Heart right ventricle (tissue), 16 donors: ENCODE results near the gene KCNJ10. TPM values are rescaled to one million over a fixed set of nuclear protein-coding genes. Genes with fewer than 3 reads are reported as not detected.

Experiments used
- ATAC-seq, 8 donors: fragments of 200-7000 bp; cut with Tn5 transposase; one replicate each; pipeline ENCODE4 v1.9.1; 2020; ENCODE audit warnings: mild to moderate bottlenecking in 8 of 8, moderate library complexity in 8 of 8, moderate number of reproducible peaks in 1 of 8
- DNase-seq, 2 donors: peaks; one replicate each; pipeline ENCODE4 v3.0.0-alpha.2; 2020
- H3K27ac ChIP-seq, 10 donors: fragments of 200-600 bp; sonication (generic) in 2 of 10; one replicate each; pipeline versions ENCODE4 v1.5.0 to v1.8.0; 2020 to 2022; ENCODE audit warnings: mild to moderate bottlenecking in 3 of 10
- H3K27me3 ChIP-seq, 7 donors: fragments of 200-600 bp; one replicate each; pipeline ENCODE4 v1.8.0; 2021 to 2022; ENCODE audit warnings: mild to moderate bottlenecking in 2 of 7
- H3K36me3 ChIP-seq, 9 donors: fragments of 200-600 bp; sonication (generic) in 1 of 9; one replicate each; pipeline versions ENCODE4 v1.5.0 to v1.8.0; 2020 to 2022; ENCODE audit warnings: mild to moderate bottlenecking in 2 of 9
- H3K4me1 ChIP-seq, 9 donors: fragments of 200-600 bp; sonication (generic) in 1 of 9; one replicate each; pipeline versions ENCODE4 v1.5.0 to v1.8.0; 2020 to 2022; ENCODE audit warnings: mild to moderate bottlenecking in 4 of 9
- H3K4me3 ChIP-seq, 10 donors: fragments of 200-600 bp; sonication (generic) in 2 of 10; one replicate each; pipeline versions ENCODE4 v1.5.0 to v1.8.0; 2020 to 2022; ENCODE audit warnings: mild to moderate bottlenecking in 7 of 10, moderate library complexity in 2 of 10
- H3K9me3 ChIP-seq, 11 donors: fragments of 200-600 bp in 10 of 11; sonication (generic) in 2 of 11; one replicate each; pipeline versions ENCODE4 v1.5.0 to v1.8.0; 2013 to 2022; ENCODE audit warnings: mild to moderate bottlenecking in 2 of 11, control low read depth in 1 of 11, moderate library complexity in 1 of 11
- WGBS, 2 donors: extraction: QIAGEN DNeasy Blood & Tissue Kit; methylation state at CpG; one replicate each; pipeline ENCODE4 v1.1.7; 2013; ENCODE audit warnings: inconsistent platforms in 1 of 2; 5-methylcytosine and 5-hydroxymethylcytosine counted together
- intact Hi-C, 10 donors: fragments of 100-400 bp; cut with DNase I; formaldehyde crosslinking; loops; one replicate each; pipeline versions ENCODE4 v1.11.1 to v1.14.2; 2022
- polyA plus RNA-seq, 2 donors: library from polyadenylated mRNA; stranded (reverse); fragments of 200-250 nt; gene quantifications; one replicate each; pipeline ENCODE4 v1.2.3, GENCODE V29; 2013
- total RNA-seq, 10 donors: library from RNA; stranded (reverse); fragmentation: NEBNext Ultra II Directional in 3 of 10; extraction: Animal tissue kit (Norgen Biotek cat#: 25700) in 3 of 10; gene quantifications; one replicate each; pipeline versions ENCODE4 v1.2.1 to v1.2.4, GENCODE V29; 2021 to 2023
- TF ChIP-seq, protein P1 (sequence below), 9 donors: fragments of 200-600 bp; sonication (generic) in 2 of 9; IDR thresholded peaks; one replicate each; pipeline versions ENCODE4 v1.5.0 to v1.8.0; 2021 to 2022; ENCODE audit warnings: antibody characterized with exemption in 9 of 9, mild to moderate bottlenecking in 5 of 9, moderate library complexity in 1 of 9
- donor health status: Arrhythmogenic right ventricular cardiomyopathy.
- donor health status: ischemic (EF 13 %, LVEDD 7.1; RV severe dilation, severe dysfunction).
- donor health status: healthy with polysubstance abuse.
- donor health status: DM: no; HTN: yes; CAD: no.
- donor health status: DM: no; HTN: no; CAD: no.
- donor health status: ischemic (EF 25% LVEDD 6.9; RV normal size, moderate dysfunction).
- donor health status: ischemic (EF 25% LVEDD 5.7; RV mildly dilated, moderate dysfunction).
- donor health status: healthy.
- donor health status: DM: yes; HTN: yes; CAD: no.
- donor health status: Ischemic cardiomyopathy.
- donor health status: ischemic (EF 35%, LVEDD 5.7; RV mildly dilated, moderate dysfunction).
- donor health status: nonischemic (EF 11% LVEDD 7.7; RV severe dilation, severe dysfunction).
- donor health status: DM: yes; HTN: yes; CAD: no.
- donor health status: PGD.
- donor health status: ischemic (EF 29% LVEDD 5.4; RV normal size, mild dysfunction).
- donor health status: nonischemic (EF 23%, LVEDD 6.1; RV moderate dilation, normal function).

The KCNJ10 gene
- total and polyA plus RNA-seq, 12 donors: 0.09 to 1.9 TPM; not detected in 10

GRCh38 chr1:160098852-160099561 lies 29.0 kb upstream of the KCNJ10 start:
- DNase-seq (peak; percentile 98 to 99), ATAC-seq (peak; percentile 89 to 94 (median 92))
- Histone ChIP-seq H3K36me3 (peaks cover 0 to 13% (median 0%) of the 10 kb centered on the region in 9 donors), H3K4me1 (peaks cover 16 to 63% (median 36%) of the 10 kb centered on the region in 9 donors), H3K4me3 (peak overlapping the region in 9 of 10 donors; percentile 70 to 95 (median 81)), H3K27ac (peak overlapping the region; percentile 20 to 97 (median 92)), H3K27me3 (no peaks in the 10 kb centered on the region), H3K9me3 (no peaks in the 10 kb centered on the region)
- TF ChIP-seq, protein P1, sequence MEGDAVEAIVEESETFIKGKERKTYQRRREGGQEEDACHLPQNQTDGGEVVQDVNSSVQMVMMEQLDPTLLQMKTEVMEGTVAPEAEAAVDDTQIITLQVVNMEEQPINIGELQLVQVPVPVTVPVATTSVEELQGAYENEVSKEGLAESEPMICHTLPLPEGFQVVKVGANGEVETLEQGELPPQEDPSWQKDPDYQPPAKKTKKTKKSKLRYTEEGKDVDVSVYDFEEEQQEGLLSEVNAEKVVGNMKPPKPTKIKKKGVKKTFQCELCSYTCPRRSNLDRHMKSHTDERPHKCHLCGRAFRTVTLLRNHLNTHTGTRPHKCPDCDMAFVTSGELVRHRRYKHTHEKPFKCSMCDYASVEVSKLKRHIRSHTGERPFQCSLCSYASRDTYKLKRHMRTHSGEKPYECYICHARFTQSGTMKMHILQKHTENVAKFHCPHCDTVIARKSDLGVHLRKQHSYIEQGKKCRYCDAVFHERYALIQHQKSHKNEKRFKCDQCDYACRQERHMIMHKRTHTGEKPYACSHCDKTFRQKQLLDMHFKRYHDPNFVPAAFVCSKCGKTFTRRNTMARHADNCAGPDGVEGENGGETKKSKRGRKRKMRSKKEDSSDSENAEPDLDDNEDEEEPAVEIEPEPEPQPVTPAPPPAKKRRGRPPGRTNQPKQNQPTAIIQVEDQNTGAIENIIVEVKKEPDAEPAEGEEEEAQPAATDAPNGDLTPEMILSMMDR (IDR thresholded peaks at IDR 0.05): no peak
- WGBS, 2 donors: 2 to 3% methylated on average over 37 to 40 of the region's 40 CpGs
- intact Hi-C loops: loop anchor here in 5 of 10 donors (2.0 to 10.0 kb wide), 5 partner anchors 93 to 276 kb away; partner anchors contain the start of gene CASQ1 (in 1 of the 5)

DNA sequence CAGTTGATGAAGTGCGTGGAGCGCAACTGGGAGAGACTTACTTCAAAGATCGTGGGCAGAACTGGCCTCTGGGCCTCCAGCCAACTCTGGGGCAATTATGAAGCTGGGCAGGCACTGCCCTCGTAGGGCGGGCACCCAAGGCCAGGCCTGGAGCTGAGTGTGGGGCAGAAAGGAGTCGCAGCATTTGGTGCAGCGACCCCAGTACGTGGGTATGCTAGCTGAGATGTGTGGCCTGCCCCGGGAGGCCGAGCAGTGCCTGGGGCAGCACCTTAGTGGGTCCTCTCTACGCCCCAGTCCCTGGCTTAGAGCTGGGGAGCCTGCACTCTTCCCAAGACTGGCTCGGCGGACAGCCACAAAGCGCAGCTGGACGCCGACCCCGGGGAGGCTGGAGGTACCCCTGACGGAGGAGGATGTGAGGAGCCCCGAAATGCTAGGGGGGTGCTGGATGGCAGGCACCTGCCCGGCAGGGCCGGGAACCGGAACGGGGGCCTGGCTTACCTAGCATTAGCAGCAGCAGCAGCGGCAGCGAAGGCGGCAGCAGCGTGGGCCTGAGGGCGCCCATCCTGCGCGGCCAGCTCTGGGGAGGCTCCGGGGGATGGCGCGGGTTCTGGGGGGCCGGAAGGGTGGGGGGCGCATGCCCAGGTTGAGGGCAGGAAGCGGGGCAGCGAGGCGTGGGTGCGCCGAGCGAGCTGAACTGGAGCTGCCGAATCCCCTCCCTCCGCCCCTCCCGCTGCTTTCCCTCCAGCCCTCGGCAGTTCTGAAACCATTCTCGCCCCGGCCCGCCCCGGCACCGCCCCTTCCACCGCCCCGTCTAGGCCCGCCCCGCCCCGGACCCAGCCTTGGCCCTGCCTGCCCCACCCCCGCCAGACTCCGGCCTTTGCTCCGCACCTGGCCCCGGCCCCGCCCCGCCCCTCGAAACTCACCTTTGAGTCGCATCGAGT lies 28.2 kb upstream of the KCNJ10 start, which contains the start of gene IGSF8:
TSS of gene IGSF8 (minus strand) at position 709 of the 941 bp plus-strand sequence. CDS start at position 562, 147 bp downstream.
- H3K36me3 ChIP-seq: peaks cover 0 to 22% (median 0%) of the 10 kb centered on the region in 9 donors
- H3K27ac ChIP-seq: peak within 1 kb of the TSS; percentile 20 to 97 (median 92)
- ATAC-seq (peak; percentile 63 to 83 (median 74)), DNase-seq (peak; percentile 93 to 95)
- H3K4me3 ChIP-seq: peak within 1 kb of the TSS; percentile 56 to 95 (median 79)
- H3K9me3 ChIP-seq: no peaks in the 10 kb centered on the region
- no peaks in the 10 kb centered on the region for H3K27me3 ChIP-seq
- intact Hi-C loops: loop anchor here in 5 of 10 donors (2.0 to 10.0 kb wide), 5 partner anchors 94 to 277 kb away; partner anchors contain the start of gene CASQ1 (in 1 of the 5)
- TF ChIP-seq, protein P1 (IDR thresholded peaks at IDR 0.05): no peak
- 3 to 4% methylated on average over 38 to 64 of the region's 64 CpGs for WGBS, 2 donors
- H3K4me1 ChIP-seq: peaks cover 16 to 61% (median 36%) of the 10 kb centered on the region in 9 donors

DNA sequence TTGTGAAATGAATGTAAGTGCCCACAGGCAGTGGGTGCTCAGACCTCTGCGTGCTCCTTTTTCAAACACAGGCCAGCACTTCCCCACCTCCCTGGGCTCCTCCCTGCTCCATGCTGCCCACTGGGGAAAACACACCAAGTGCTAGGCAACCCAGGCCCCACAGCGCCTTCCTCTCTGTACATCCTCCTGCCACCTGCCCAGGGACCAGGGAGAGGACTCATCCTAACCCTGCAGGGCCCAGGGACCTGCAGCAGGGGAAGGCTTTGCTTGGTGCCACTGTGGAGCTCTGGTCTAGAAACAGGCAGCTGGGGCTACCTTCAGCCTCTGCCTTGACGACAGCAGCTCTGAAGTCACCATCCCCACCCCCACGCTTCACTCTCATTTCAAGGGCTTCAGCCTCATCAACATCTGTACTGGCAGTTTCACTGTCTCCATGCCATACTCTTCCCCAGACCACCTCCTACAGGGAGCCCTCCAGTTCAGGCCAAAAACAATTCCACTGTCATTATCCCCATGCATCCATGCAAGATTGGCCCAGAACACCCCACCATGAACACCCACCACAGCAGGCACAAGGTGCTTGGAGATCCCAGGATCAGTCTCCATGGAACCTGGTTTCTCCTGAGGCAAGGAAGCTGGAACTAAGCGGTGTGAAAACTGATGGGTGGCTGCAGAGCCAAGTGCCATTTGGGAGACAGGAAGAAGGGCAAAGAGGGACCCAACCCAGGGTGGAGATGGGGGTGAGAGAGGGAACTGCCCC lies 27.4 kb upstream of the KCNJ10 start:
- intact Hi-C loops: loop anchor here in 4 of 10 donors (5.0 to 10.0 kb wide), 4 partner anchors 95 to 277 kb away; partner anchors contain the start of gene CASQ1 (in 1 of the 4)
- TF ChIP-seq, protein P1 (IDR thresholded peaks at IDR 0.05): no peak
- H3K4me1 ChIP-seq: peaks cover 16 to 54% (median 35%) of the 10 kb centered on the region in 9 donors

More for the DNA sequence above, 27.4 kb upstream of the KCNJ10 start:
- Histone ChIP-seq H3K9me3 (no peaks in the 10 kb centered on the region), H3K4me3 (peak overlapping the region in 9 of 10 donors; percentile 70 to 95 (median 81)), H3K27ac (peak overlapping the region in 8 of 10 donors; percentile 76 to 97 (median 88)), H3K27me3 (no peaks in the 10 kb centered on the region), H3K36me3 (peaks cover 0 to 30% (median 2%) of the 10 kb centered on the region in 9 donors)
- no peak for ATAC-seq
- no peak for DNase-seq
- 80 to 82% methylated on average over 5 of the region's 5 CpGs for WGBS, 2 donors
